ENCODE data around the gene FNIP1.

FNIP1 gene

DNA sequence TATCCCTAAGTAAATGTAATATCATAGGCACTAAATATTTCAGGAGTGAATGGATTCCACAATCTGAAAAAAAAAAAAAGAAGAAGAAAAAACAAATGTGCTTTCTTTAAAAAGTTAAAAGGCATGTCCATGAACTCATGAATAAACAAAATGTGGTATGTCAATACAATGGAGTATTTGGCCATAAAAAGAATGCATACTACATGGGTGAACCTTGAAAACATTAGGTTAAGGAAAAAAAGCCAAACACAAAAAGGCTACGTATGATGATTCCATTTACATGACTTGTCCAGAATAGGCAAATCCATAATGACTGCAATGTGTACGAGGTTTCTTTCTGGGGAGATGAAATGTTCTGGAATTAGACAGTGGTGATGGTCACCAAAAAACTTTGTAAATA lies 45.3 kb downstream of the FNIP1 start:
- no peak overlapping the region for H3K4me3 ChIP-seq (ENCODE audit: low read depth, low read length)
- TF ChIP-seq, protein P1, sequence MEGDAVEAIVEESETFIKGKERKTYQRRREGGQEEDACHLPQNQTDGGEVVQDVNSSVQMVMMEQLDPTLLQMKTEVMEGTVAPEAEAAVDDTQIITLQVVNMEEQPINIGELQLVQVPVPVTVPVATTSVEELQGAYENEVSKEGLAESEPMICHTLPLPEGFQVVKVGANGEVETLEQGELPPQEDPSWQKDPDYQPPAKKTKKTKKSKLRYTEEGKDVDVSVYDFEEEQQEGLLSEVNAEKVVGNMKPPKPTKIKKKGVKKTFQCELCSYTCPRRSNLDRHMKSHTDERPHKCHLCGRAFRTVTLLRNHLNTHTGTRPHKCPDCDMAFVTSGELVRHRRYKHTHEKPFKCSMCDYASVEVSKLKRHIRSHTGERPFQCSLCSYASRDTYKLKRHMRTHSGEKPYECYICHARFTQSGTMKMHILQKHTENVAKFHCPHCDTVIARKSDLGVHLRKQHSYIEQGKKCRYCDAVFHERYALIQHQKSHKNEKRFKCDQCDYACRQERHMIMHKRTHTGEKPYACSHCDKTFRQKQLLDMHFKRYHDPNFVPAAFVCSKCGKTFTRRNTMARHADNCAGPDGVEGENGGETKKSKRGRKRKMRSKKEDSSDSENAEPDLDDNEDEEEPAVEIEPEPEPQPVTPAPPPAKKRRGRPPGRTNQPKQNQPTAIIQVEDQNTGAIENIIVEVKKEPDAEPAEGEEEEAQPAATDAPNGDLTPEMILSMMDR (IDR thresholded peaks at IDR 0.05; ENCODE audit: control insufficient read depth, extremely low read depth, insufficient read depth), result no peak
- no peak for DNase-seq (ENCODE audit: low read depth)

DNA sequence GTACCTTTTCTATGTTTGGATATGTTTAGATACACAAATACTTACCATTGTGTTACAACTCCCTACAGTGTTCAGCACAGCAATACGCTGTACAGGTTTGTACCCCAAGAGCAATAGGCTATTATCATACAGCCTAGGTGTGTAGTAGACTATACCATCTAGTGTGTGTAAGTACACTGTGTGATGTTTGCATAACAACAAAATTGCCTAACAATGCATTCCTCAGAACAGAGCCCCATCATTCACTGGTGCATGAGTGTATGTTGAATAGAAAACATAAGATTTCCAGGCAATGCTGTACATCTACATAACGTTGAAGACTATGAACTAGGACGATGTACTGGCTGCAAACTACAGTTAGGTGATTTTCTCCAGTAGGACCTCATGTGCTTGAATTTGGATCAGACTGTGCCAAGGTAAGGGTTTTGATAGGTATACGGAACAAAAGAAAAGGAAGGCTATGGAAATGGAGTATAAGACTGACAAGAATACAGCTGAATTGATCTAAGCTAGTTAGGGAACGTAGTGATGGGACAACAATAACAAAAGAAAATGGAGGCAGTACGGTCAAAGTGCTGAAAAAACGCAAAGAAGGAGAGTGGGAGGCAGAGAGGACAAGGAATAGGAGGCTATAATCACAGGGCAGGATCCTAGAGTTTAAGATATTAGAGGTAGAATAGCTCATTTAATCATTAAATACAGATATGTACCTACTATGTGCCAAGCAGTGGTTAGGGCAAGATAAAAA lies 46.9 kb downstream of the FNIP1 start:
- H3K4me3 ChIP-seq (ENCODE audit: low read depth, low read length), result no peak overlapping the region
- TF ChIP-seq, protein P1 (IDR thresholded peaks at IDR 0.05; ENCODE audit: control insufficient read depth, extremely low read depth, insufficient read depth), result no peak
- DNase-seq (ENCODE audit: low read depth), result no peak

- TF ChIP-seq, protein P1 (IDR thresholded peaks at IDR 0.05; ENCODE audit: control insufficient read depth, extremely low read depth, insufficient read depth), result no peak
- DNase-seq (ENCODE audit: low read depth), result no peak
- no peak overlapping the region for H3K4me3 ChIP-seq (ENCODE audit: low read depth, low read length)
These were observed 47.7 kb downstream of the FNIP1 start for GRCh38 chr5:131749138-131749537.

- TF ChIP-seq, protein P1 (IDR thresholded peaks at IDR 0.05; ENCODE audit: control insufficient read depth, extremely low read depth, insufficient read depth), result no peak
- DNase-seq (ENCODE audit: low read depth), result no peak
- no peak overlapping the region for H3K4me3 ChIP-seq (ENCODE audit: low read depth, low read length)
These were observed 49.4 kb downstream of the FNIP1 start for GRCh38 chr5:131747180-131748105.

DNA sequence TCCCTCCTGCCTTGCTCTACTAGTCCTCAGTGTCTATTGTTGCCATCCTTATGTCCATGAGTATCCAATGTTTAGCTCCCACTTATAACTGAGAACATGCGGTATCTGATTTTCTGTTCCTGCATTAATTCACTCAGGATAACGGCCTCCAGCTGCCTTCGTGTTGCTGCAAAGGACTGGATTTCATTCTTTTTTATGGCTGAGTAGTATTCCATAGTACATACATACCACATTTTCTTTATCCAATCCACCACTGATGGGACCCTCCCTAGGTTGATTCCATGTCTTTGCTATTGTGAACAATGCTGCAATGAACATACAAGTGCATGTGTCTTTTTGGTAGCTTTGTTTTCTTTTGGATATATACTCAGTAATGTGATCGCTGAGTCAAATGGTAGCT lies 50.4 kb downstream of the FNIP1 start:
- TF ChIP-seq, protein P1 (IDR thresholded peaks at IDR 0.05; ENCODE audit: control insufficient read depth, extremely low read depth, insufficient read depth), result no peak
- DNase-seq (ENCODE audit: low read depth), result no peak
- no peak overlapping the region for H3K4me3 ChIP-seq (ENCODE audit: low read depth, low read length)

DNA sequence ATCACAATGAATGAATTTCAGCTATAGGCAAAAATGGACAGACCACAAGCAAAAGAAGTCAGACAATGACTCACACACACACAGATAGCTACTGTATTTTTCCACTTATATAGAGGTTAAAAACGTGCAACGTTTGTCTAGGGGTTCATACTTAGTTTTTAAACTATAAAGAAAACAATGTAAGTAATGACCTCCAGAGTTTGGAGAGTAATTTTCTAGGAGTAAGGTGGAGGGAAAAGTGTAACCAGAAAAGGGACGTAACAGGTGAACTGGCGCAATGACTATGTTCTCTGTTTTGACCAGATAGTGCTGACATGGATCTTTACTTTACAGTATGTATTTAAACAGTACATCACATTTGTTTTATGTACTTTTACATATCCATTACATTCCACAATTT lies 51.1 kb downstream of the FNIP1 start:
- DNase-seq (ENCODE audit: low read depth), result no peak
- no peak overlapping the region for H3K4me3 ChIP-seq (ENCODE audit: low read depth, low read length)
- TF ChIP-seq, protein P1 (IDR thresholded peaks at IDR 0.05; ENCODE audit: control insufficient read depth, extremely low read depth, insufficient read depth), result no peak
